H9 (cell line): ENCODE measurements around the gene MIS18A. TPM values are rescaled to one million over a fixed set of nuclear protein-coding genes. Genes with fewer than 3 reads are reported as not detected.

Experiments used
- DNase-seq: peaks from one replicate; pipeline ENCODE4 v3.0.0-alpha.2; 2017
- H2AFZ ChIP-seq: one replicate; pipeline ENCODE4 v1.6.1; 2013; ENCODE audit warnings: mild to moderate bottlenecking, low read length, control low read depth, moderate library complexity
- H2AK5ac ChIP-seq: 2 replicates; pipeline ENCODE4 v1.6.1; 2013; ENCODE audit warnings: low read length, control low read depth, mixed read lengths; ENCODE audit not compliant: insufficient read length
- H2BK120ac ChIP-seq: one replicate; pipeline ENCODE4 v1.6.1; 2013; ENCODE audit warnings: low read depth, mild to moderate bottlenecking, low read length, control low read depth, inconsistent platforms; ENCODE audit not compliant: poor library complexity, severe bottlenecking
- H2BK12ac ChIP-seq: 2 replicates; pipeline ENCODE4 v1.6.1; 2013; ENCODE audit warnings: low read length, control low read depth, mixed read lengths, low read depth; ENCODE audit not compliant: insufficient read length
- H2BK15ac ChIP-seq: 2 replicates; pipeline ENCODE4 v1.6.1; 2013; ENCODE audit warnings: low read depth, low read length, control low read depth
- H2BK20ac ChIP-seq: one replicate; pipeline ENCODE4 v1.6.1; 2013; ENCODE audit warnings: low read depth, mild to moderate bottlenecking, low read length, control low read depth, inconsistent platforms; ENCODE audit not compliant: poor library complexity, severe bottlenecking
- H2BK5ac ChIP-seq: 2 replicates; pipeline ENCODE4 v1.6.1; 2013; ENCODE audit warnings: low read length, control low read depth, mixed read lengths; ENCODE audit not compliant: insufficient read length
- H3K14ac ChIP-seq: 2 replicates; pipeline ENCODE4 v1.6.1; 2013; ENCODE audit warnings: low read length, control low read depth; ENCODE audit not compliant: insufficient read depth
- H3K18ac ChIP-seq: 2 replicates; pipeline ENCODE4 v1.6.1; 2013; ENCODE audit warnings: low read depth, mild to moderate bottlenecking, mixed read lengths, low read length, control low read depth; ENCODE audit not compliant: insufficient read length
- H3K23ac ChIP-seq: 2 replicates; pipeline ENCODE4 v1.6.1; 2013; ENCODE audit warnings: low read length, control low read depth, mixed read lengths, low read depth; ENCODE audit not compliant: insufficient read length
- H3K23me2 ChIP-seq: 2 replicates; pipeline ENCODE4 v1.6.1; 2013; ENCODE audit warnings: low read depth, mild to moderate bottlenecking, mixed read lengths, low read length, control low read depth; ENCODE audit not compliant: insufficient read length, poor library complexity, severe bottlenecking
- H3K27ac ChIP-seq: 2 replicates; pipeline ENCODE4 v1.5.1; 2013; ENCODE audit warnings: low read length, control low read depth, mixed read lengths, low read depth; ENCODE audit not compliant: insufficient read length
- H3K27me3 ChIP-seq: 2 replicates; pipeline ENCODE4 v1.6.1; 2013; ENCODE audit warnings: low read length, control low read depth, inconsistent platforms; ENCODE audit not compliant: insufficient read depth
- H3K4ac ChIP-seq: 2 replicates; pipeline ENCODE4 v1.6.1; 2013; ENCODE audit warnings: low read depth, mild to moderate bottlenecking, control low read depth, inconsistent platforms, low read length, moderate library complexity
- H3K4me1 ChIP-seq: 2 replicates; pipeline ENCODE4 v1.6.1; 2013; ENCODE audit warnings: low read length, control low read depth, inconsistent platforms; ENCODE audit not compliant: insufficient read depth
- H3K4me2 ChIP-seq: 2 replicates; pipeline ENCODE4 v1.6.1; 2013; ENCODE audit warnings: low read length, control low read depth, mixed read lengths; ENCODE audit not compliant: insufficient read length, insufficient read depth
- H3K56ac ChIP-seq: 2 replicates; pipeline ENCODE4 v1.6.1; 2013; ENCODE audit warnings: low read depth, mild to moderate bottlenecking, mixed read lengths, low read length, control low read depth; ENCODE audit not compliant: insufficient read length
- H3K79me1 ChIP-seq: 2 replicates; pipeline ENCODE4 v1.6.1; 2013; ENCODE audit warnings: low read depth, mild to moderate bottlenecking, moderate library complexity, low read length, control low read depth, inconsistent platforms; ENCODE audit not compliant: insufficient read depth, poor library complexity, severe bottlenecking
- H3K79me2 ChIP-seq: 2 replicates; pipeline ENCODE4 v1.6.1; 2013; ENCODE audit warnings: low read length, control low read depth, inconsistent platforms; ENCODE audit not compliant: insufficient read depth
- H3K9ac ChIP-seq: 2 replicates; pipeline ENCODE4 v1.6.1; 2013; ENCODE audit warnings: low read length, control low read depth, mixed read lengths; ENCODE audit not compliant: insufficient read length; ENCODE audit errors: extremely low read depth
- H3K9me3 ChIP-seq: one replicate; pipeline ENCODE4 v1.6.1; 2013; ENCODE audit warnings: low read depth, low read length, inconsistent platforms; ENCODE audit not compliant: control insufficient read depth
- H3T11ph ChIP-seq: one replicate; pipeline ENCODE4 v1.6.1; 2013; ENCODE audit warnings: mild to moderate bottlenecking, low read length, control low read depth, inconsistent platforms
- H4K20me1 ChIP-seq: one replicate; pipeline ENCODE4 v1.6.1; 2013; ENCODE audit not compliant: control insufficient read depth, insufficient read length, insufficient read depth
- H4K5ac ChIP-seq: 2 replicates; pipeline ENCODE4 v1.6.1; 2013; ENCODE audit warnings: low read depth, mild to moderate bottlenecking, mixed read lengths, low read length, control low read depth; ENCODE audit not compliant: insufficient read length
- H4K8ac ChIP-seq: replicated peaks from 2 replicates; pipeline ENCODE4 v1.6.1; 2013; ENCODE audit warnings: low read length, control low read depth, mixed read lengths, low read depth; ENCODE audit not compliant: insufficient read length
- H4K91ac ChIP-seq: 2 replicates; pipeline ENCODE4 v1.6.1; 2013; ENCODE audit warnings: low read depth, mild to moderate bottlenecking, moderate library complexity, mixed read lengths, low read length, control low read depth; ENCODE audit not compliant: insufficient read length
- H3K27ac Mint-ChIP-seq, 3 experiments: 2 replicates in 2 of 3; 3 replicates in 1 of 3; pipeline ENCODE4 v1.8.0; 2020 to 2021; ENCODE audit warnings: mixed read lengths in 3 of 3, mild to moderate bottlenecking in 1 of 3, moderate library complexity in 1 of 3
- H3K27me3 Mint-ChIP-seq: 2 replicates; pipeline ENCODE4 v1.8.0; 2021; ENCODE audit warnings: low read depth, mild to moderate bottlenecking, moderate library complexity, mixed read lengths
- H3K36me3 Mint-ChIP-seq, 3 experiments: 2 replicates in 2 of 3; 3 replicates in 1 of 3; pipeline ENCODE4 v1.8.0; 2020 to 2021; ENCODE audit warnings: low read depth in 3 of 3, mixed read lengths in 3 of 3; ENCODE audit not compliant: insufficient read depth in 1 of 3
- H3K4me1 Mint-ChIP-seq, 2 experiments: 2 replicates each; pipeline ENCODE4 v1.8.0; 2020; ENCODE audit warnings: mixed read lengths in 2 of 2
- H3K4me3 Mint-ChIP-seq, 2 experiments: 2 replicates in 1 of 2; 3 replicates in 1 of 2; pipeline ENCODE4 v1.8.0; 2020 to 2021; ENCODE audit warnings: mild to moderate bottlenecking in 2 of 2, mixed read lengths in 2 of 2, moderate library complexity in 1 of 2
- H3K9me3 Mint-ChIP-seq, 2 experiments: 2 replicates in 1 of 2; 3 replicates in 1 of 2; pipeline ENCODE4 v1.8.0; 2020; ENCODE audit warnings: mild to moderate bottlenecking in 2 of 2, mixed read lengths in 2 of 2, moderate library complexity in 1 of 2
- WGBS: extraction: QIAGEN DNeasy Blood & Tissue Kit; methylation state at CpG from one replicate; pipeline ENCODE4 v1.1.7; 2013; ENCODE audit warnings: missing lambda C conversion rate, low lambda C conversion rate, mixed read lengths; ENCODE audit not compliant: insufficient read length; ENCODE audit errors: extremely low coverage; 5-methylcytosine and 5-hydroxymethylcytosine counted together
- total RNA-seq: library from RNA; stranded (reverse); gene quantifications from 2 replicates; pipeline ENCODE4 v1.2.1, GENCODE V29; 2021
- TF ChIP-seq, protein P1 (sequence below): fragments of 200-600 bp; sonication (generic); conservative IDR thresholded peaks from 3 replicates; pipeline ENCODE4 v1.8.0; 2021; ENCODE audit warnings: antibody characterized with exemption, mild to moderate bottlenecking

The MIS18A gene
- total RNA-seq, 1 experiment from 2014 or later = 56.5 TPM

DNA sequence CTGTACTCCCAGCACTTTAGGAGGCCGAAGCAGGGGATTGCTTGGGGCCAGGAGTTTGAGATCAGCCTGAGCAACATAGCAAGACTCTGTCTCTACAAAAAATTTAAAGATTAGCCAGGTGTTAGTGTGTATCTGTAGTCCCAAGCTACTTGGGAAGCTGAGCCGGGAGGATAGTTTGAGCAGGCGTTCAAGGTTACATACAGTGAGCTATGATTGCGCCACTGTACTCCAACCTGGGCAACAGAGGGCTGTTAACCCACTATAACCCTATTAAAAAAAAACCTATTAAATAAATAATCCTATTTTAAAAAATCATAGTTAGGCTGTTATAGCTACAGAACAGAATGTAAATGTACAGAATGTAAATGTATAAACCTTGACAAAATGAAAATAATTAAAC, 2.2 kb downstream of the MIS18A start:
- Histone ChIP-seq H3T11ph (no peak overlapping the region), H3K4me1 (no peaks in the 10 kb centered on the region), H3K27me3 (no peaks in the 10 kb centered on the region), H3K79me1 (no peaks in the 10 kb centered on the region), H2BK5ac (no peak overlapping the region), H4K20me1 (no peaks in the 10 kb centered on the region), H2BK15ac (no peak overlapping the region), H2AFZ (no peak overlapping the region), H3K9ac (no peak overlapping the region), H3K4me2 (no peak overlapping the region), H3K4ac (no peak overlapping the region), H3K14ac (no peak overlapping the region), H3K23ac (no peak overlapping the region), H4K91ac (no peak overlapping the region), H2BK20ac (no peak overlapping the region), H3K23me2 (peaks cover 10% of the 10 kb centered on the region), H3K27ac (no peak overlapping the region), H3K79me2 (peaks cover 2% of the 10 kb centered on the region; the same call in 1 of the 2 replicates), H4K5ac (no peak overlapping the region), H2AK5ac (no peak overlapping the region), H2BK12ac (no peak overlapping the region), H3K18ac (no peak overlapping the region), H4K8ac (no peak overlapping the region), H2BK120ac (no peak overlapping the region), H3K56ac (no peak overlapping the region), H3K9me3 (no peaks in the 10 kb centered on the region)
- TF ChIP-seq, protein P1, sequence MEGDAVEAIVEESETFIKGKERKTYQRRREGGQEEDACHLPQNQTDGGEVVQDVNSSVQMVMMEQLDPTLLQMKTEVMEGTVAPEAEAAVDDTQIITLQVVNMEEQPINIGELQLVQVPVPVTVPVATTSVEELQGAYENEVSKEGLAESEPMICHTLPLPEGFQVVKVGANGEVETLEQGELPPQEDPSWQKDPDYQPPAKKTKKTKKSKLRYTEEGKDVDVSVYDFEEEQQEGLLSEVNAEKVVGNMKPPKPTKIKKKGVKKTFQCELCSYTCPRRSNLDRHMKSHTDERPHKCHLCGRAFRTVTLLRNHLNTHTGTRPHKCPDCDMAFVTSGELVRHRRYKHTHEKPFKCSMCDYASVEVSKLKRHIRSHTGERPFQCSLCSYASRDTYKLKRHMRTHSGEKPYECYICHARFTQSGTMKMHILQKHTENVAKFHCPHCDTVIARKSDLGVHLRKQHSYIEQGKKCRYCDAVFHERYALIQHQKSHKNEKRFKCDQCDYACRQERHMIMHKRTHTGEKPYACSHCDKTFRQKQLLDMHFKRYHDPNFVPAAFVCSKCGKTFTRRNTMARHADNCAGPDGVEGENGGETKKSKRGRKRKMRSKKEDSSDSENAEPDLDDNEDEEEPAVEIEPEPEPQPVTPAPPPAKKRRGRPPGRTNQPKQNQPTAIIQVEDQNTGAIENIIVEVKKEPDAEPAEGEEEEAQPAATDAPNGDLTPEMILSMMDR = no peak
- no peak for DNase-seq
- peaks cover 5 to 31% (median 31%) of the 10 kb centered on the region in 3 experiments; a peak in 6 of 7 replicates for H3K36me3 Mint-ChIP-seq
- H3K27ac Mint-ChIP-seq = no peak overlapping the region
- H3K9me3 Mint-ChIP-seq = no peaks in the 10 kb centered on the region
- no CpG with 5 or more reads among the region's 4 CpGs for WGBS
- no peaks in the 10 kb centered on the region; the same call in 1 of the 2 replicates for H3K27me3 Mint-ChIP-seq
- H3K4me3 Mint-ChIP-seq = no peak overlapping the region; a peak in 2 of 5 replicates
- H3K4me1 Mint-ChIP-seq = peaks cover 12 to 16% of the 10 kb centered on the region in 2 experiments; a peak in 3 of 4 replicates
